K562 (cell line): ENCODE measurements around the gene TMEM38B. TPM values are rescaled to one million over a fixed set of nuclear protein-coding genes. Genes with fewer than 3 reads are reported as not detected.
A peak's percentile ranks its signal among the peaks of the same experiment; 100 is the strongest.

Experiments
- CCAR2 ChIP-seq: fragments of 200-400 bp; formaldehyde crosslinking; IDR thresholded peaks from 2 replicates; pipeline ENCODE4 v1.6.1; 2017; ENCODE audit warnings: mild to moderate bottlenecking, low read depth, low read length
- FOXK2 ChIP-seq, 2 experiments: fragments of 450-650 bp; IDR thresholded peaks in 1 of 2; conservative IDR thresholded peaks in 1 of 2; 2 replicates each; pipeline ENCODE4 v1.6.1; 2016; ENCODE audit warnings: low read depth in 2 of 2, mild to moderate bottlenecking in 1 of 2
- GTF2F1 ChIP-seq: IDR thresholded peaks from 2 replicates; pipeline ENCODE4 v1.6.1; 2011; ENCODE audit warnings: low read depth, low read length, improper control_type of control experiment
- KDM5B ChIP-seq: fragments of 200-600 bp; sonication (generic); IDR thresholded peaks from 2 replicates; pipeline ENCODE4 v1.6.1; 2012; ENCODE audit warnings: low read depth, mild to moderate bottlenecking, moderate library complexity, low read length, control low read depth, inconsistent platforms; ENCODE audit not compliant: insufficient replicate concordance
- MCM2 ChIP-seq: fragments of 450-650 bp; IDR thresholded peaks from 2 replicates; pipeline ENCODE4 v1.6.1; 2017; ENCODE audit warnings: low read depth, mild to moderate bottlenecking
- MYC ChIP-seq, 2 experiments: fragments of 250-450 bp in 1 of 2; sonication (Bioruptor Pico) in 1 of 2; IDR thresholded peaks; 2 replicates each; pipeline versions ENCODE4 v1.5.1 to v1.6.1; 2012 to 2021; ENCODE audit warnings: low read depth in 2 of 2, borderline replicate concordance in 1 of 2, improper control_type of control experiment in 1 of 2, low read length in 1 of 2, mild to moderate bottlenecking in 1 of 2, moderate library complexity in 1 of 2
- NFATC3 ChIP-seq: fragments of 450-650 bp; IDR thresholded peaks from 2 replicates; pipeline ENCODE4 v1.6.1; 2017; ENCODE audit warnings: mild to moderate bottlenecking
- POLR2AphosphoS2 ChIP-seq: IDR thresholded peaks from 2 replicates; pipeline ENCODE4 v1.6.1; 2012; ENCODE audit warnings: low read length, improper control_type of control experiment
- POLR2G ChIP-seq: fragments of 200-400 bp; formaldehyde crosslinking; IDR thresholded peaks from 2 replicates; pipeline ENCODE4 v1.6.1; 2017; ENCODE audit warnings: low read depth, mild to moderate bottlenecking, antibody characterized with exemption, low read length, moderate library complexity
- PRMT5 ChIP-seq: sonication (generic); formaldehyde crosslinking; IDR thresholded peaks from 2 replicates; pipeline ENCODE4 v1.5.0; 2020; ENCODE audit warnings: missing genetic modification reagents
- RBM39 ChIP-seq: fragments of 200-400 bp; formaldehyde crosslinking; optimal IDR thresholded peaks from 2 replicates; pipeline ENCODE3; 2018; ENCODE audit warnings: low read depth, low read length
- RFX7 ChIP-seq: fragments of 250-450 bp; sonication (Bioruptor Pico); IDR thresholded peaks from 2 replicates; pipeline ENCODE4 v1.5.1; 2021; ENCODE audit warnings: mild to moderate bottlenecking
- STAT5B ChIP-seq: fragments of 250-450 bp; sonication (Bioruptor Pico); IDR thresholded peaks from 2 replicates; pipeline ENCODE4 v1.8.0; 2021; ENCODE audit warnings: mild to moderate bottlenecking, inconsistent platforms
- XRCC3 ChIP-seq: fragments of 450-650 bp; IDR thresholded peaks from 2 replicates; pipeline ENCODE4 v1.6.1; 2017; ENCODE audit warnings: mild to moderate bottlenecking, moderate library complexity
- ZBTB17 ChIP-seq: fragments of 450-650 bp; formaldehyde crosslinking; IDR thresholded peaks from 2 replicates; pipeline ENCODE4 v1.4.0; 2020; ENCODE audit warnings: mild to moderate bottlenecking
- ZFPM2 ChIP-seq: fragments of 250-450 bp; sonication (Bioruptor Pico); IDR thresholded peaks from 2 replicates; pipeline ENCODE4 v1.5.1; 2022; ENCODE audit warnings: mild to moderate bottlenecking
- ZNF217 ChIP-seq: sonication (generic); formaldehyde crosslinking; IDR thresholded peaks from 2 replicates; pipeline ENCODE4 v1.8.0; 2022; ENCODE audit warnings: mild to moderate bottlenecking, missing genetic modification reagents
- ZNF445 ChIP-seq: fragments of 250-450 bp; sonication (Bioruptor Pico); IDR thresholded peaks from 2 replicates; pipeline ENCODE4 v1.4.0; 2020; ENCODE audit warnings: low read depth, mild to moderate bottlenecking, moderate library complexity
- polyA plus RNA-seq, 8 experiments: library from polyadenylated mRNA; depleted of rRNA in 4 of 8; stranded (reverse) in 5 of 8; unstranded in 3 of 8; fragments of >200 nt; fragmentation: Nextera tagmentation in 2 of 8; fragmentation: Illumina TruSeq in 1 of 8; extraction: Ambion mirVana in 2 of 8; extraction: Trizol in 1 of 8; gene quantifications; 2 replicates each; pipeline versions ENCODE4 v1.2.1 to v1.2.3, GENCODE V29; 2011 to 2014; ENCODE audit warnings: inconsistent platforms in 1 of 8, missing spikeins in 1 of 8
- total RNA-seq, 7 experiments: library from RNA; depleted of rRNA in 6 of 7; stranded (reverse); fragments of >200 nt in 6 of 7; fragmentation: Illumina TruSeq in 2 of 7; extraction: Trizol in 2 of 7; gene quantifications; 2 replicates each; pipeline versions ENCODE4 v1.2.1 to v1.2.3, GENCODE V29; 2011 to 2021; ENCODE audit warnings: low replicate concordance in 1 of 7
- TF ChIP-seq, protein P1 (sequence below): sonication (generic); formaldehyde crosslinking; IDR thresholded peaks from 2 replicates; pipeline ENCODE4 v1.8.1; 2022; ENCODE audit warnings: missing genetic modification reagents
- TF ChIP-seq, protein P2 (sequence below): sonication (generic); formaldehyde crosslinking; IDR thresholded peaks from 2 replicates; pipeline ENCODE4 v1.8.0; 2022; ENCODE audit warnings: mild to moderate bottlenecking, missing genetic modification reagents
- TF ChIP-seq, protein P3 (sequence below): fragments of 450-650 bp; IDR thresholded peaks from 2 replicates; pipeline ENCODE4 v1.7.0; 2016; ENCODE audit warnings: borderline replicate concordance
- TF ChIP-seq, protein P4 (sequence below): sonication (generic); formaldehyde crosslinking; IDR thresholded peaks from 2 replicates; pipeline ENCODE4 v1.8.1; 2023; ENCODE audit warnings: mild to moderate bottlenecking, missing genetic modification reagents

TMEM38B gene
- total and polyA plus RNA-seq, 9 of the 15 experiments (the other 6 are each of a cell fraction or from before 2014, with no cell fraction given), result 26.0 to 57.5 (median 38.5) TPM

DNA sequence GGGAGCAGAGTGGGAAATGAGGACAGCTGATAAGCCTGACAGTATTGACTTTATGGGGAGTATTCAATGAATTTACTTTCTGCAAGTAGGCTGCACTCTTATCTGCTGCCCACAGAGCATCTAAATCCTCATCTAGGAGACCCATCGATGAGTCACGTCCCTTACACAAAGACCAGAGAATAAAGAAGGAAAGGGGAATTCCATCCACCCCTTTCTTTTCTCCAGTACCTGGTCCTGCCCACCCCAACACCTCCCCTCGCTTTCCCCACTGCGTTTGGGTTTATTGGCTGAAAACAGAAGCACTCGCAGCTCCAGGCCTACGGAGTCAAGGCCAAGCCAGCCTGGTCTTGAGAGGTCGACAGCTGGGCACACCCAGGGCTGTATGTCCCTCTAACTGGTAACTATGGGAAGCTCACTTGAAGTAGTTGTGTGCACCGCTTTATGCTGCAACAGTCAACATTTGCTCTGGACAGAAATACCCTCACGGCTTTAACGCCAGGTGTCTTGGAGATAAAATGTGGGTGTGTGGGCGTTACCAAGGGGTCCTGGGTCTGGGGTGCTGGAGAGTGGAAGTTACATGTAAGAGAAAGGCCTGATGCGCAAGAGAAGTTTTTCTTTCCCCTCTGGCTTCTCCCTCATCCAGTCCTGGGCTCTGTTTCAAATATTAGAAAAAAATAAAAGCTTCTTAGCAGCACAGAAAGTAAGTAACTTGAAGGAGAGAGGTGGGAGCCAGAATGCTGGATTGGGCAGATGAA lies 46.6 kb upstream of the TMEM38B start (continued):
- TF ChIP-seq POLR2G, result no peak
- 0 out of 2 replicates have a peak, but pooled peaks have one; percentile 12 for TF ChIP-seq MYC (IDR thresholded peaks at IDR 0.05; ENCODE audit: low read depth, low read length)
- no peak for TF ChIP-seq MYC (CRISPR knock-in tag; IDR thresholded peaks at IDR 0.05; ENCODE audit: borderline replicate concordance, low read depth)
- TF ChIP-seq, protein P1, sequence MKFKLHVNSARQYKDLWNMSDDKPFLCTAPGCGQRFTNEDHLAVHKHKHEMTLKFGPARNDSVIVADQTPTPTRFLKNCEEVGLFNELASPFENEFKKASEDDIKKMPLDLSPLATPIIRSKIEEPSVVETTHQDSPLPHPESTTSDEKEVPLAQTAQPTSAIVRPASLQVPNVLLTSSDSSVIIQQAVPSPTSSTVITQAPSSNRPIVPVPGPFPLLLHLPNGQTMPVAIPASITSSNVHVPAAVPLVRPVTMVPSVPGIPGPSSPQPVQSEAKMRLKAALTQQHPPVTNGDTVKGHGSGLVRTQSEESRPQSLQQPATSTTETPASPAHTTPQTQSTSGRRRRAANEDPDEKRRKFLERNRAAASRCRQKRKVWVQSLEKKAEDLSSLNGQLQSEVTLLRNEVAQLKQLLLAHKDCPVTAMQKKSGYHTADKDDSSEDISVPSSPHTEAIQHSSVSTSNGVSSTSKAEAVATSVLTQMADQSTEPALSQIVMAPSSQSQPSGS, result no peak
- no peak for TF ChIP-seq CCAR2
- no peak for TF ChIP-seq ZBTB17 (CRISPR knock-in tag)
- no peak for TF ChIP-seq MCM2
- no peak for TF ChIP-seq ZNF217 (CRISPR knock-in tag)
- TF ChIP-seq, protein P2, sequence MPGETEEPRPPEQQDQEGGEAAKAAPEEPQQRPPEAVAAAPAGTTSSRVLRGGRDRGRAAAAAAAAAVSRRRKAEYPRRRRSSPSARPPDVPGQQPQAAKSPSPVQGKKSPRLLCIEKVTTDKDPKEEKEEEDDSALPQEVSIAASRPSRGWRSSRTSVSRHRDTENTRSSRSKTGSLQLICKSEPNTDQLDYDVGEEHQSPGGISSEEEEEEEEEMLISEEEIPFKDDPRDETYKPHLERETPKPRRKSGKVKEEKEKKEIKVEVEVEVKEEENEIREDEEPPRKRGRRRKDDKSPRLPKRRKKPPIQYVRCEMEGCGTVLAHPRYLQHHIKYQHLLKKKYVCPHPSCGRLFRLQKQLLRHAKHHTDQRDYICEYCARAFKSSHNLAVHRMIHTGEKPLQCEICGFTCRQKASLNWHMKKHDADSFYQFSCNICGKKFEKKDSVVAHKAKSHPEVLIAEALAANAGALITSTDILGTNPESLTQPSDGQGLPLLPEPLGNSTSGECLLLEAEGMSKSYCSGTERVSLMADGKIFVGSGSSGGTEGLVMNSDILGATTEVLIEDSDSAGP (CRISPR knock-in tag), result no peak
- no peak for TF ChIP-seq GTF2F1
- TF ChIP-seq XRCC3, result no peak
- TF ChIP-seq, protein P3, sequence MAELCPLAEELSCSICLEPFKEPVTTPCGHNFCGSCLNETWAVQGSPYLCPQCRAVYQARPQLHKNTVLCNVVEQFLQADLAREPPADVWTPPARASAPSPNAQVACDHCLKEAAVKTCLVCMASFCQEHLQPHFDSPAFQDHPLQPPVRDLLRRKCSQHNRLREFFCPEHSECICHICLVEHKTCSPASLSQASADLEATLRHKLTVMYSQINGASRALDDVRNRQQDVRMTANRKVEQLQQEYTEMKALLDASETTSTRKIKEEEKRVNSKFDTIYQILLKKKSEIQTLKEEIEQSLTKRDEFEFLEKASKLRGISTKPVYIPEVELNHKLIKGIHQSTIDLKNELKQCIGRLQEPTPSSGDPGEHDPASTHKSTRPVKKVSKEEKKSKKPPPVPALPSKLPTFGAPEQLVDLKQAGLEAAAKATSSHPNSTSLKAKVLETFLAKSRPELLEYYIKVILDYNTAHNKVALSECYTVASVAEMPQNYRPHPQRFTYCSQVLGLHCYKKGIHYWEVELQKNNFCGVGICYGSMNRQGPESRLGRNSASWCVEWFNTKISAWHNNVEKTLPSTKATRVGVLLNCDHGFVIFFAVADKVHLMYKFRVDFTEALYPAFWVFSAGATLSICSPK, result no peak
- TF ChIP-seq FOXK2 (conservative IDR thresholded peaks at IDR 0.05 in 1 of 2, IDR thresholded peaks at IDR 0.05 in 1 of 2; ENCODE audit: low read depth in 2 of 2), result peak in 1 of 2 experiments; percentile 90; a peak in 3 of 4 replicates
- TF ChIP-seq KDM5B, result no peak
- no peak for TF ChIP-seq RFX7 (CRISPR knock-in tag)
- no peak for TF ChIP-seq POLR2AphosphoS2
- peak; percentile 47 for TF ChIP-seq RBM39
- no peak for TF ChIP-seq STAT5B (CRISPR knock-in tag)
- 0 out of 2 replicates have a peak, but pooled peaks have one; percentile 23 for TF ChIP-seq ZFPM2 (CRISPR knock-in tag)
- TF ChIP-seq PRMT5 (CRISPR knock-in tag), result no peak
- no peak for TF ChIP-seq ZNF445 (CRISPR knock-in tag)
- TF ChIP-seq NFATC3, result no peak
- TF ChIP-seq, protein P4, sequence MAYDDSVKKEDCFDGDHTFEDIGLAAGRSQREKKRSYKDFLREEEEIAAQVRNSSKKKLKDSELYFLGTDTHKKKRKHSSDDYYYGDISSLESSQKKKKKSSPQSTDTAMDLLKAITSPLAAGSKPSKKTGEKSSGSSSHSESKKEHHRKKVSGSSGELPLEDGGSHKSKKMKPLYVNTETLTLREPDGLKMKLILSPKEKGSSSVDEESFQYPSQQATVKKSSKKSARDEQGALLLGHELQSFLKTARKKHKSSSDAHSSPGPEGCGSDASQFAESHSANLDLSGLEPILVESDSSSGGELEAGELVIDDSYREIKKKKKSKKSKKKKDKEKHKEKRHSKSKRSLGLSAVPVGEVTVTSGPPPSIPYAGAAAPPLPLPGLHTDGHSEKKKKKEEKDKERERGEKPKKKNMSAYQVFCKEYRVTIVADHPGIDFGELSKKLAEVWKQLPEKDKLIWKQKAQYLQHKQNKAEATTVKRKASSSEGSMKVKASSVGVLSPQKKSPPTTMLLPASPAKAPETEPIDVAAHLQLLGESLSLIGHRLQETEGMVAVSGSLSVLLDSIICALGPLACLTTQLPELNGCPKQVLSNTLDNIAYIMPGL, result no peak
